T-helper 2 cell (primary cell): ENCODE measurements around the gene TMEM37.

ENCODE experiments used
- DNase-seq, 5 experiments: peaks; one replicate each; pipeline versions ENCODE4 v3.0.0 to v3.0.0-alpha.2; 2012 to 2022

The TMEM37 gene

DNA sequence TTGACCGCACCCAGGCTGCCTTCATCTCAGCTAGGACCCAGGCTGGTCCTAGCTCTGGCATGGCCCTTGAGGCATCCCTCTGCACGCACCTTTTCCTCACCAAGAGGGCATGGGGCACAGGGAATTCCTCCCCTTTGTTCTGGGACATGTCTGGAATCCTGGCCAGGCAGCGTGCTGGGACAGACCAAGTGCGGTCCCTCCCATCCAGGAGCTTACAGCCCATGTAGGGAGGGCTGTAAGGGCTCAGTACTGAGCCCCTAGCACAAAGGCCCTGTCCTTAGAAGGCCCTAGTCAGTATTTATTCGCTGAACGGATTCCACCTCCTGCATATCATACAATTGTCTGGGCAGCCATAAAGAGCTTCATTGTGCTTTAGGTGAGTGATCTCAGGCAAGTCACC lies 3.0 kb downstream of the TMEM37 start:
- DNase-seq: no peak

- DNase-seq: no peak
Measured at GRCh38 chr2:119435081-119435952, 3.7 kb downstream of the TMEM37 start.

DNA sequence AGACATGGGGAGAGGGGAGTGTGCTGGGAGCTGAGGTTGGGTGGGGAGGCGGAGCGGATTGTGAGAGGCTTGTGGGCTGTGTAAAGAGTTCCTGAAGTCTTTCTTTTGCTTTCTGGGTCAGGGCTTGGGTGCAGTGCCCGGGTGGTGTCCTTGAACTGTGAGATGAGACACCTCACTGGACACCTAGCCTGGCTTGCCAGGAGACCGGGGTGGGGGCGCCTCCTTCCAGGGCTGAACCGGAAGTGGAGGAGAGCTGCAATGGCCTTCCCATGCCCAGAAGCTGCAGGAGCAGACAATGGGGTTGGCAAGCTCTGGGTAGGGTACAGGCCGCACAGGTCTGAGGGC lies 4.3 kb downstream of the TMEM37 start:
- DNase-seq: no peak

DNA sequence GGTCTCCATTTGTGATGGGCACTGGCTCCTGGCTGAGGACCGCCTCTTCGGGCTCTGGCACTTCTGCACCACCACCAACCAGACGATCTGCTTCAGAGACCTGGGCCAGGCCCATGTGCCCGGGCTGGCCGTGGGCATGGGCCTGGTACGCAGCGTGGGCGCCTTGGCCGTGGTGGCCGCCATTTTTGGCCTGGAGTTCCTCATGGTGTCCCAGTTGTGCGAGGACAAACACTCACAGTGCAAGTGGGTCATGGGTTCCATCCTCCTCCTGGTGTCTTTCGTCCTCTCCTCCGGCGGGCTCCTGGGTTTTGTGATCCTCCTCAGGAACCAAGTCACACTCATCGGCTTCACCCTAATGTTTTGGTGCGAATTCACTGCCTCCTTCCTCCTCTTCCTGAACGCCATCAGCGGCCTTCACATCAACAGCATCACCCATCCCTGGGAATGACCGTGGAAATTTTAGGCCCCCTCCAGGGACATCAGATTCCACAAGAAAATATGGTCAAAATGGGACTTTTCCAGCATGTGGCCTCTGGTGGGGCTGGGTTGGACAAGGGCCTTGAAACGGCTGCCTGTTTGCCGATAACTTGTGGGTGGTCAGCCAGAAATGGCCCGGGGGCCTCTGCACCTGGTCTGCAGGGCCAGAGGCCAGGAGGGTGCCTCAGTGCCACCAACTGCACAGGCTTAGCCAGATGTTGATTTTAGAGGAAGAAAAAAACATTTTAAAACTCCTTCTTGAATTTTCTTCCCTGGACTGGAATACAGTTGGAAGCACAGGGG lies 5.5 kb downstream of the TMEM37 start:
- no peak for DNase-seq

DNA sequence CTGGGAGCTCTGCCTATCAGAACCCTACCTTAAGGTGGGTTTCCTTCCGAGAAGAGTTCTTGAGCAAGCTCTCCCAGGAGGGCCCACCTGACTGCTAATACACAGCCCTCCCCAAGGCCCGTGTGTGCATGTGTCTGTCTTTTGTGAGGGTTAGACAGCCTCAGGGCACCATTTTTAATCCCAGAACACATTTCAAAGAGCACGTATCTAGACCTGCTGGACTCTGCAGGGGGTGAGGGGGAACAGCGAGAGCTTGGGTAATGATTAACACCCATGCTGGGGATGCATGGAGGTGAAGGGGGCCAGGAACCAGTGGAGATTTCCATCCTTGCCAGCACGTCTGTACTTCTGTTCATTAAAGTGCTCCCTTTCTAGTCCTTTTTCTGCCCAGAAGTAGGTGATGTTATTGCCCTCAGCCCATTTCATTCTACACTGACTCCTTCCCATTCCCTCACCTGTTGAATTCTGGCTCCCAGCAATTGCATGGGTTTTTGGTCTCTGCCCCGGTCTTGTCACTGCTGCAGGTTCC lies 6.5 kb downstream of the TMEM37 start:
- no peak for DNase-seq

DNA sequence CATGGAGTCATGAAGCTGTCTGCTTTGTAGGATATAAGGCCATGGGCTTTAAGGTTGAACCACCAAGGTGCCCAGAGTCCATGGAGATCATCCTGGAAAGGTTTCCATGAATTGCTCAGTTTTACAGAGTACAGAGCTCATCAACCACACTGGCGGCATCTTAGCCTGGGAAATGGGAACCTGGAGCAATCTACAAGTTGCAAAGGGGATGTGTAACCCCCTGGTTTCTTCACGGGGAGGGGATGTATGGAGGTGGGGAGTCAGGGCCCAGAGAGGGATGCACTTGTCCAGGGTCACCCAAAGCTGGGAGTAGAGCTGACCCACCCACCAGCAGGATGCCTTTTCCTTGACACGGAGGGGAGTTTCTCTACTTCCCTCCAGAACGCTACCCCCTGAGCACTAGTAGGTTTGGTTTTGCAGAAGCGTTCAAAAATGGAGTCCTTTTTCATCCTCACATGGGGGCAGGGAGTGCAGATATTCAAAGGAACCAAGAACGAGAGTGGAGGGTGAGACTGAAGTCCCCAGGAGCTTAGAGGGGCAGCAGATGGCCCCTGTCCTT lies 7.2 kb downstream of the TMEM37 start:
- DNase-seq: no peak

DNA sequence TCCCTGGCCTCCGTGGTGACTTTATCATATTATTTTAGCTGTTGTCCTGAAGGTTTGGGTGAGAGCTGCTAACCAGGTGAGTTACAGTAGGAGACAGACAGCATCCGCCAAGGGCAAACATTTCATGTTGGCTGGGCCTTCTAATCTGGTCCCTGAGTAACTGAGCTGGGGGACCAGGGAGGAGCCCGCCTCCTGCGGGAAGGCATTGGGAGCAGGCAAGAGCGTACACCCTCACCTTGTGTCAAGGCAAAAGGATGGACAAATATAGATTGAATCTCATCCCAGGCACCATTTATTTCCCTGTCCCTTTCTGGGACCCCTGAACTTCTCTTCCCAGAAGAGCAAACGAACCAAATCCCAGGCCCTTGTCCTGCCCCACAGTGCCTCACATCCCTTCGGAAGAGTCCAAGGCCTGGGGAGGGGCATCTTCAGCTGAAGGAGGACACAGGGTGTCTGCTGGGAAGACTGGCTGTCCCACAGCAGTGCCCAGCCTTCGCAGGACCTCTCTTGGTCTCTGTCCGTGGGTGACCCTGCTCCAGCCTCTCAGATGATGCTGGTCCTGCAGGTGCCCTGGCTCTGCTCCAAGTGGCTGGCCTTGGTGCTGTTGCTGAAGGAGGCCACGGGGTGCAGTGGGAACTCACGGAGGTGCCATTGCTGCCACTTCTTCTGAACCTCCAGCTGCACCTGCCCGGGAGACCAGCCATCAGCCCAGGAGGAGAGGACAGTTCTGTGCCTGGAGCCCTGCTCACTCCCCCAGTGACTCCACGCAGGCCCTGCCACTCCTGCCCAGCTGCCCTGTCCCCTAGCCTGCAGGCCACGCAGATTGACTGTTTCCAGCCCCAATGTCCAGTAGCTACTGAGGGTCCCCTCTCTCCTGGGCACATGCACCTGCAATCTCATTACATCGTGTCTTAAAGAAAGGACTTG lies 8.2 kb downstream of the TMEM37 start:
- no peak for DNase-seq

DNA sequence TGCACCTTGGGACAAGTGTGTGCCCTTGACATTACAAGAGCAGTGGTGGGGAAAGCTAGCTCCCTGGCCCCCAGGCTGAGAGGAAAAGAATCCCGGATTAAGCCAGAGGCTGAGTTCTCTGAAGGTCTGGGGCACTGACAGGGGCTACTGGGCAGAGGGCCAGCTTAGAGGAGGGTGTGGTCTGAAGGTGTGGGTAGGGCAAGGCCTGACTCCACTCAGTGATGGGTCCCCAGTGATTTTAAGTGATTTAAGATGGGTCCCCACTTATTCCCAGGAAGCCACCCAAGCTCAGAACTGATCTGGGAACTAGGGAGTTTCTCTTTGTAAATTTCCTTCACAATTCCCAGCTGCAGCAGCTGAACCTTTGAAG lies 8.8 kb downstream of the TMEM37 start:
- DNase-seq: no peak

DNA sequence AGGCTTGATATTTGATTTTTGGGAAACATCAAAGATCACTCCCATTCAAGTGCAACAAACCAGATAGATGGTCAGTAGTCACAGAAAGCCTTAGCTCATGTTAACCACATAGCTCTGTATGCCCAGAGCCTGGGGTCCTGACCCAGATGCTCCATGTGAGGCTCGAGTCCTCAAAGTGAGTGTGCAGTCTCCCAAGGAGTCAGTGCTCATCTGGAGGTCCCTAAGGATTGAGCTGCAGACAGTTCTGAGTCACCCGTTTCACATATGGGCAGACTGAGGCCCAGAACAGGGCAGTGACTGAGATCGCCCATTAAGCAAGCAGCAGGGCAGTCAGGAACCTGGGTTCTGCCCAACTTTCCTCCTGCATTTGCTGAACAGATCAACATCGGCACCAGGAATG lies 9.2 kb downstream of the TMEM37 start:
- no peak for DNase-seq

- no peak for DNase-seq
Measured at GRCh38 chr2:119441376-119442225, 9.9 kb downstream of the TMEM37 start.

DNA sequence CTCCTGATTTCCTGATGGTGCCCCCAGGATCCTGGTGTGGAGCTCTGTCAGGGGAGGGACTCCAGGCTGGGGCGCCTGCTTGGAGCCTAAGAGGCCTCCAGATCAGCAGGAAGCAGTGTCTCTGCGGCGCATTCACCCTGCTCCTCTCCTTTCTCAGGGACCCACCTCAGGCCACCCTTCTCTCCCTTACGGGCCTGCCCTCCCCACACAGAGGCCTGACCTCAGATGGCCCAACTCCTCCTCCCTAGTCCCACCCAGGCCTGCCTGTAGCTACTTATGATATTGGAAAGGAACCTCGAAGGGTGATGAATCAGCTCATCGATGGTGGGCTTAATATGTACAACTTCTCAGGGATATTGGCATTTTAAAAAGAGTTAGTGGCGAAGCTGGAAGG lies 10.6 kb downstream of the TMEM37 start:
- no peak for DNase-seq

- no peak for DNase-seq
Measured at GRCh38 chr2:119442850-119443249, 11.2 kb downstream of the TMEM37 start.

- DNase-seq: no peak
Measured at GRCh38 chr2:119446037-119446436, 14.4 kb downstream of the TMEM37 start.

DNA sequence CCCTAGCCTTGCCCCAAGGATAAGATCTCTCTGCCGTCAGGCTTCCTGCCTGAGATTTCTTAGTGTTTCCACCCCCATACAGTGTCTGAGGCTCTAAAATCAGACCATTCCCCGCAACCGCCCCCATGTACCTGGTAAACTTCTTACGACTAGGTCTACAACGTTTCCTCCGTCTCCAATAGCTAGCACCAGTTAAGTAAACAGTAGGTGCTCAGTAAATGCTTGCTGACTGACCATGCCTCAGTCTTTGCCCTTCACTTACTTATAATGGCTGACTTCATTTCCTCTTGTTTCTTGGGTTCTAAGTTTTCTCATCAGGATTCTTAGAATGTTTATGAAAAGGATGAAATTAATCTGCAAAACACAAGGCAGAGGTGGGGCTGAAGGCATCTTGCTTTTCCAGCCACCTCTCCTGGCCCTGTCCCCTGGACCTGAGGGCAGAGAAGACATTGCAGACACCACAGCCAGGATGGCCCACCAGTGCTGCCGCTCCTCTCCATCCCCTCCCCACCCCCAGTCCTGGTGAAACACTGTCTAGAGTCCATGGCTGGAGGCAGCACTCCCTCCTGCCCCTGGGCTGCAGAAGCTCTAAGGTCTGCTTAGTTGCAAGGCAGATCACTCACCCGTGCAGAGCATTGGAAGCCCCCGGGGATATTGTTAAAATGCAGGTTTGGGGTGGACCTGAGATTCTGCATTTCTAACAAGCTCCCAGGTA lies 16.9 kb downstream of the TMEM37 start:
- no peak for DNase-seq

- DNase-seq: no peak
Measured at GRCh38 chr2:119449521-119449920, 17.9 kb downstream of the TMEM37 start.

- DNase-seq: no peak
Measured at GRCh38 chr2:119451336-119452050, 19.8 kb downstream of the TMEM37 start.

DNA sequence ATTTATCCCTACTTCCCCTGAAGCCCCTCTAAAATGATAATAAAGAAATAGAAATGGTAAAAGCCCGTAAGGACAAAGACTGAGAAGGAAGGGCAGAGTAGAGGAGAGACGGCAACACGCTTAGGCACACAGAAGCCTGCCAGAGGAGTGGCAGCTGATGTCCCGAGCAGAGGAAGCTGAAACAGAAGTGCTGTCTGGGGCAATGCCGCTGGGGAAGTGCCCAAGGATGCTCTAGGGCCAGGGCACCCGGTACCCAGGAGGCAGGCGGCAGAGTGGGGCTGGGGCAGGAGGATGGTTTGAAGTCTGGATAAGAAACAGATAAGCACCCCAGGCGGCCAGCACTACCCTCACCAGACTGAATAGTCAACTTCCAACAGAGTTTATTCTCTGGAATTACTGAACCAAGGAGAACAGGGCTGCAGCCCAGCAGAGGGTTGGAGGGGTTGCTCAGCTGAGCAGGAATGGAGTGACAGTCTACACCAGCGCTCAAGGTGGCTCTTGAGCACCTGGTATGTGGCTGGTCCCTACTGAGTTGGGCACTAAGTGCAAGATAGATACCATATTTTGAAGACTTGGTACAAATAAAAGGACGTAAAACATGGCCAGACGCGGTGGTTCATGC lies 22.4 kb downstream of the TMEM37 start:
- no peak for DNase-seq

GRCh38 chr2:119455066-119455718 lies 23.5 kb downstream of the TMEM37 start:
- no peak for DNase-seq

DNA sequence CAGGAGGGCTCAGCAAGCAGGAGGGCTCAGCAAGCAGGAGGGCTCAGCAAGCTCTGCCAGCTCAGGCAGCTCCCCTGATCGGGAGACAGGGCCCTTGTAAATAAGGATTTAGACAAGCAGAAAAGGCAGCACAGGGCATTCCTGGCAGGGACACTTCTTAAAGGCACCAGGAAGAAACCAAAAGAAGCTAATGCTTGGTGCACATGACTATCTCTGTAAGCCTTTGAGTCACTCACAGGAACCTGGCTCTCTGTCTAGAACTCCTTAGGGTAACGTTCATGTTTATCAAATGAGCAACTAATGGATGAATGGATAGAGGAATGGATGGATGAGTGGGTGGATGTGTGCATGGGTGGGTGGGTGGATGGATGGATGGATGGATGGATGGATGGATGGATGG lies 28.4 kb downstream of the TMEM37 start:
- DNase-seq: no peak
